K562 (cell line): ENCODE results near the gene GLT1D1. TPM values are rescaled to one million over a fixed set of nuclear protein-coding genes. Genes with fewer than 3 reads are reported as not detected.

ENCODE experiments used
- ATAC-seq: fragments of 200-7000 bp; cut with Tn5 transposase; 3 replicates; pipeline ENCODE4 v1.9.1; 2020; ENCODE audit warnings: moderate library complexity
- BruUV-seq: library from RNA; stranded (reverse); fragments of 400-500 nt; replicated peaks from 2 replicates; lab custom pipeline; 2021; lab: Mats Ljungman, UMichigan
- CTCF ChIA-PET: fragments of 300-600 bp; formaldehyde crosslinking; extraction: SDS; loops from one replicate; lab custom pipeline; 2021; ENCODE audit warnings: low intra/inter-chr PET ratio; lab: Yijun Ruan, JAX
- POLR2A ChIA-PET: fragments of 300-600, 350-650 bp; sonication (Branson Sonifier 250); formaldehyde crosslinking; extraction: SDS; loops from one replicate; lab custom pipeline; 2021; ENCODE audit warnings: antibody characterized with exemption, inconsistent platforms; lab: Yijun Ruan, JAX
- DNase-seq, 4 experiments: peaks; one replicate each; pipeline versions ENCODE4 v3.0.0 to v3.0.0-alpha.2; 2011 to 2018; ENCODE audit warnings: low spot score in 3 of 4, mixed read lengths in 3 of 4; ENCODE audit errors: extremely low read depth in 1 of 4
- FAIRE-seq: peaks from 2 replicates; lab custom pipeline; 2011; peaks lifted over from hg19 to GRCh38; lab: Jason Lieb, UNC
- H2AFZ ChIP-seq: 2 replicates; pipeline ENCODE4 v1.6.0; 2011; ENCODE audit warnings: low read depth, low read length, control low read depth, inconsistent platforms
- H3K27ac ChIP-seq: fragments of 200-600 bp; 3 replicates; pipeline ENCODE4 v1.8.0; 2011; ENCODE audit warnings: low read depth, mild to moderate bottlenecking, control low read depth, inconsistent platforms, low read length, moderate library complexity, mixed read lengths; ENCODE audit errors: extremely low read depth
- H3K27me3 ChIP-seq, 2 experiments: fragments of 300-600 bp in 1 of 2; 2 replicates in 1 of 2; 3 replicates in 1 of 2; pipeline versions ENCODE4 v1.6.0 to v1.8.0; 2011; ENCODE audit warnings: inconsistent platforms in 2 of 2, low read length in 2 of 2, mild to moderate bottlenecking in 1 of 2, mixed read lengths in 1 of 2, moderate library complexity in 1 of 2; ENCODE audit not compliant: control insufficient read depth in 2 of 2, insufficient read depth in 2 of 2
- H3K36me3 ChIP-seq: fragments of 300-600 bp; 3 replicates; pipeline ENCODE4 v1.8.0; 2011; ENCODE audit warnings: mild to moderate bottlenecking, low read length, inconsistent platforms; ENCODE audit not compliant: control insufficient read depth, insufficient read depth
- H3K4me1 ChIP-seq, 2 experiments: fragments of 200-600 bp in 1 of 2; replicated peaks in 1 of 2; 2 replicates in 1 of 2; 3 replicates in 1 of 2; pipeline versions ENCODE4 v1.5.1 to v1.8.0; 2011; ENCODE audit warnings: inconsistent platforms in 2 of 2, low read length in 2 of 2, mild to moderate bottlenecking in 1 of 2, mixed read lengths in 1 of 2, moderate library complexity in 1 of 2; ENCODE audit not compliant: control insufficient read depth in 2 of 2, insufficient read depth in 2 of 2
- H3K4me2 ChIP-seq: 2 replicates; pipeline ENCODE4 v1.6.1; 2011; ENCODE audit warnings: low read length, control low read depth, inconsistent platforms, mixed read lengths; ENCODE audit not compliant: insufficient read depth
- H3K4me3 ChIP-seq: fragments of 200-600 bp; sonication (generic), shearing (Covaris generic); 2 replicates; pipeline ENCODE4 v1.5.1; 2016; ENCODE audit warnings: control low read depth, inconsistent platforms
- H3K79me2 ChIP-seq: fragments of 200-600 bp; 3 replicates; pipeline ENCODE4 v1.8.0; 2011; ENCODE audit warnings: low read length, inconsistent platforms; ENCODE audit not compliant: control insufficient read depth, insufficient read depth
- H3K9ac ChIP-seq, 2 experiments: 2 replicates each; pipeline versions ENCODE4 v1.6.0 to v1.6.1; 2011; ENCODE audit warnings: low read depth in 2 of 2, low read length in 2 of 2, control low read depth in 1 of 2, inconsistent platforms in 1 of 2, mild to moderate bottlenecking in 1 of 2, mixed read lengths in 1 of 2; ENCODE audit not compliant: insufficient read depth in 1 of 2
- H3K9me1 ChIP-seq: one replicate; pipeline ENCODE4 v1.6.0; 2011; ENCODE audit warnings: inconsistent platforms, mild to moderate bottlenecking, low read length, moderate library complexity; ENCODE audit not compliant: control insufficient read depth, insufficient read depth
- H3K9me3 ChIP-seq: replicated peaks from 2 replicates; pipeline ENCODE4 v1.5.1; 2011; ENCODE audit warnings: low read depth, low read length, inconsistent platforms; ENCODE audit not compliant: control insufficient read depth, insufficient read depth
- H4K20me1 ChIP-seq: replicated peaks from 2 replicates; pipeline ENCODE4 v1.6.1; 2011; ENCODE audit warnings: low read length, inconsistent platforms, mixed read lengths; ENCODE audit not compliant: control insufficient read depth, insufficient read depth
- DDX20 ChIP-seq: fragments of 450-650 bp; IDR thresholded peaks from 2 replicates; pipeline ENCODE4 v1.6.1; 2016; ENCODE audit warnings: missing genetic modification characterization, low read depth, mild to moderate bottlenecking, missing compliant biosample characterization, moderate library complexity
- GTF2F1 ChIP-seq: IDR thresholded peaks from 2 replicates; pipeline ENCODE4 v1.6.1; 2011; ENCODE audit warnings: low read depth, low read length, improper control_type of control experiment
- MNT ChIP-seq, 2 experiments: fragments of 450-650 bp; conservative IDR thresholded peaks; 2 replicates each; pipeline ENCODE4 v1.6.1; 2017; ENCODE audit warnings: mild to moderate bottlenecking in 2 of 2, moderate library complexity in 2 of 2
- NEUROD1 ChIP-seq: fragments of 150-350 bp; IDR thresholded peaks from 2 replicates; pipeline ENCODE4 v1.6.1; 2014; ENCODE audit warnings: borderline replicate concordance, low read length, low read depth; ENCODE audit not compliant: partially characterized antibody
- TAF15 ChIP-seq: fragments of 200-400 bp; formaldehyde crosslinking; IDR thresholded peaks from 2 replicates; pipeline ENCODE4 v1.6.1; 2017; ENCODE audit warnings: mild to moderate bottlenecking, low read depth, low read length, moderate library complexity
- TARDBP ChIP-seq: fragments of 450-650 bp; IDR thresholded peaks from 2 replicates; pipeline ENCODE4 v1.6.1; 2016
- THRB ChIP-seq: fragments of 450-650 bp; formaldehyde crosslinking; conservative IDR thresholded peaks from 2 replicates; pipeline ENCODE4 v1.4.0; 2022; ENCODE audit warnings: mild to moderate bottlenecking, missing genetic modification characterization
- ZBTB40 ChIP-seq, 2 experiments: fragments of 450-650 bp in 1 of 2; sonication (generic) in 1 of 2; formaldehyde crosslinking in 1 of 2; IDR thresholded peaks; 2 replicates each; pipeline versions ENCODE4 v1.7.1 to v1.9.0; 2016 to 2022; ENCODE audit warnings: inconsistent platforms in 1 of 2, mild to moderate bottlenecking in 1 of 2, missing genetic modification reagents in 1 of 2
- WGBS: fragments of 100-300 bp; shearing (Covaris generic); methylation state at CpG from one replicate; pipeline ENCODE4 v1.1.6; 2016; ENCODE audit warnings: low coverage, mixed read lengths; ENCODE audit not compliant: insufficient coverage; ENCODE audit errors: missing lambda C conversion rate; 5-methylcytosine and 5-hydroxymethylcytosine counted together
- in situ Hi-C: fragments of 300-500 bp; cut with MboI; formaldehyde crosslinking; loops from 4 replicates; pipeline ENCODE4 v1.15.0; 2018; ENCODE audit warnings: inconsistent platforms, mixed read lengths
- intact Hi-C: fragments of 100-400 bp; cut with micrococcal nuclease; formaldehyde crosslinking; loops from 2 replicates; pipeline ENCODE4 v1.14.2; 2022
- polyA plus RNA-seq, 8 experiments: library from polyadenylated mRNA; depleted of rRNA in 4 of 8; stranded (reverse) in 5 of 8; unstranded in 3 of 8; fragments of >200 nt; fragmentation: Nextera tagmentation in 2 of 8; fragmentation: Illumina TruSeq in 1 of 8; extraction: Ambion mirVana in 2 of 8; extraction: Trizol in 1 of 8; gene quantifications; 2 replicates each; pipeline versions ENCODE4 v1.2.1 to v1.2.3, GENCODE V29; 2011 to 2014; ENCODE audit warnings: inconsistent platforms in 1 of 8, missing spikeins in 1 of 8
- total RNA-seq, 7 experiments: library from RNA; depleted of rRNA in 6 of 7; stranded (reverse); fragments of >200 nt in 6 of 7; fragmentation: Illumina TruSeq in 2 of 7; extraction: Trizol in 2 of 7; gene quantifications; 2 replicates each; pipeline versions ENCODE4 v1.2.1 to v1.2.3, GENCODE V29; 2011 to 2021; ENCODE audit warnings: low replicate concordance in 1 of 7

The GLT1D1 gene
- total and polyA plus RNA-seq, 9 of the 15 experiments (the other 6 are each of a cell fraction or from before 2014, with no cell fraction given): 0.04 TPM; not detected in 8

- H3K27ac ChIP-seq: no peak overlapping the region
- H3K4me2 ChIP-seq: no peak overlapping the region
- H3K9me3 ChIP-seq: no peaks in the 10 kb centered on the region
- H3K79me2 ChIP-seq: no peaks in the 10 kb centered on the region
- no peak overlapping the region for H3K9ac ChIP-seq
- ATAC-seq (no peak), FAIRE-seq (no peak), DNase-seq (no peak)
- no peaks in the 10 kb centered on the region for H3K36me3 ChIP-seq
- in situ Hi-C loops (no loop called here), intact Hi-C loops (no loop called here)
- CTCF ChIA-PET: no interaction called here
- 0 out of 2 replicates have a peak, but pooled peaks cover 2% of the 10 kb centered on the region for H4K20me1 ChIP-seq
- WGBS: under 1% methylated on average over 16 of the region's 16 CpGs
- POLR2A ChIA-PET: no interaction called here
- no peaks in the 10 kb centered on the region for H3K9me1 ChIP-seq
- H3K4me3 ChIP-seq: no peak overlapping the region
- H3K4me1 ChIP-seq: no peaks in the 10 kb centered on the region
- peaks cover 22 to 45% of the 10 kb centered on the region in 2 experiments; a peak in 3 of 5 replicates for H3K27me3 ChIP-seq
- no peak overlapping the region for H2AFZ ChIP-seq
- BruUV-seq: no TSS peak
- TF ChIP-seq ZBTB40 (IDR thresholded peaks at IDR 0.05): no peak
- TF ChIP-seq ZBTB40 (CRISPR knock-in tag; IDR thresholded peaks at IDR 0.05): no peak
- TF ChIP-seq MNT (conservative IDR thresholded peaks at IDR 0.05): no peak
- no peak for TF ChIP-seq GTF2F1
- TF ChIP-seq THRB (CRISPR knock-in tag): no peak
- no peak for TF ChIP-seq TARDBP
- no peak for TF ChIP-seq TAF15
- TF ChIP-seq DDX20: no peak
- TF ChIP-seq NEUROD1: no peak
Measured at GRCh38 chr12:128959901-128960300, 106.6 kb downstream of the GLT1D1 start.
